H1 (cell line): ENCODE data around the gene SLC25A3. TPM values are rescaled to one million over a fixed set of nuclear protein-coding genes. Genes with fewer than 3 reads are reported as not detected.

Experiments used
- CTCF ChIA-PET: fragments of 300-600 bp; sonication (Branson Sonifier 250); formaldehyde crosslinking; loops from one replicate; lab custom pipeline; 2021; ENCODE audit not compliant: partially characterized antibody; lab: Charles Lee
- POLR2A ChIA-PET: fragments of 300-600 bp; sonication (Branson Sonifier 250); formaldehyde crosslinking; loops from one replicate; lab custom pipeline; 2021; ENCODE audit warnings: inconsistent platforms; ENCODE audit not compliant: partially characterized antibody; lab: Charles Lee
- DNase-seq, 2 experiments: peaks; one replicate each; pipeline versions ENCODE4 v3.0.0 to v3.0.0-alpha.2; 2010 to 2022; ENCODE audit warnings: low spot score in 2 of 2, low read depth in 1 of 2, mixed read lengths in 1 of 2
- FAIRE-seq: peaks from 2 replicates; lab custom pipeline; 2011; peaks lifted over from hg19 to GRCh38; lab: Jason Lieb, UNC
- H2AFZ ChIP-seq: 2 replicates; pipeline ENCODE4 v1.8.1; 2012; ENCODE audit warnings: low read length, inconsistent platforms
- H2AK5ac ChIP-seq: 2 replicates; pipeline ENCODE4 v1.6.1; 2013; ENCODE audit warnings: low read depth, low read length
- H2BK120ac ChIP-seq: replicated peaks from 2 replicates; pipeline ENCODE3; 2013; ENCODE audit warnings: low read depth, low read length, inconsistent platforms
- H2BK12ac ChIP-seq: 2 replicates; pipeline ENCODE4 v1.6.1; 2013; ENCODE audit warnings: low read depth, low read length
- H2BK15ac ChIP-seq: 2 replicates; pipeline ENCODE4 v1.6.1; 2013; ENCODE audit warnings: low read length
- H2BK20ac ChIP-seq: 2 replicates; pipeline ENCODE4 v1.6.1; 2013; ENCODE audit warnings: low read length
- H2BK5ac ChIP-seq: 2 replicates; pipeline ENCODE4 v1.6.1; 2013; ENCODE audit warnings: low read depth, low read length
- H3K14ac ChIP-seq: 2 replicates; pipeline ENCODE4 v1.6.1; 2013; ENCODE audit warnings: inconsistent platforms; ENCODE audit not compliant: insufficient read length
- H3K18ac ChIP-seq: 2 replicates; pipeline ENCODE4 v1.6.1; 2013; ENCODE audit warnings: low read length; ENCODE audit errors: extremely low read depth
- H3K23ac ChIP-seq: 2 replicates; pipeline ENCODE4 v1.6.1; 2013; ENCODE audit warnings: inconsistent platforms; ENCODE audit not compliant: insufficient read length
- H3K23me2 ChIP-seq: 2 replicates; pipeline ENCODE4 v1.6.1; 2013; ENCODE audit warnings: low read depth, low read length
- H3K27ac ChIP-seq: 2 replicates; pipeline ENCODE4 v1.6.1; 2011; ENCODE audit warnings: low read depth, low read length, inconsistent platforms
- H3K27me3 ChIP-seq, 4 experiments: replicated peaks in 1 of 4; 1 replicate in 1 of 4; 2 replicates in 3 of 4; pipeline versions ENCODE4 v1.6.1 to v1.8.1; 2011 to 2013; ENCODE audit warnings: low read length in 3 of 4, mild to moderate bottlenecking in 3 of 4, inconsistent platforms in 2 of 4, mixed read lengths in 2 of 4, moderate library complexity in 1 of 4; ENCODE audit not compliant: control insufficient read depth in 3 of 4, insufficient read depth in 3 of 4; ENCODE audit errors: extremely low read depth in 1 of 4
- H3K36me3 ChIP-seq, 4 experiments: 2 replicates each; pipeline versions ENCODE4 v1.6.1 to v1.8.1; 2011 to 2013; ENCODE audit warnings: mild to moderate bottlenecking in 4 of 4, low read length in 3 of 4, moderate library complexity in 2 of 4, control low read depth in 1 of 4, inconsistent platforms in 1 of 4; ENCODE audit not compliant: insufficient read depth in 4 of 4, control insufficient read depth in 2 of 4
- H3K4ac ChIP-seq: replicated peaks from 2 replicates; pipeline ENCODE3; 2013; ENCODE audit warnings: low read length, low read depth, mixed read lengths, inconsistent platforms; ENCODE audit not compliant: insufficient read length
- H3K4me1 ChIP-seq, 4 experiments: replicated peaks in 1 of 4; 1 replicate in 1 of 4; 2 replicates in 3 of 4; pipeline versions ENCODE4 v1.6.1 to v1.8.1; 2011 to 2013; ENCODE audit warnings: low read length in 3 of 4, inconsistent platforms in 2 of 4, mixed read lengths in 1 of 4; ENCODE audit not compliant: insufficient read depth in 4 of 4, control insufficient read depth in 3 of 4
- H3K4me2 ChIP-seq, 2 experiments: 2 replicates each; pipeline versions ENCODE4 v1.6.1 to v1.8.1; 2011 to 2013; ENCODE audit warnings: low read depth in 2 of 2, low read length in 2 of 2, control low read depth in 1 of 2, inconsistent platforms in 1 of 2, mild to moderate bottlenecking in 1 of 2; ENCODE audit not compliant: insufficient read depth in 1 of 2
- H3K4me3 ChIP-seq, 4 experiments: fragments of 200-600, 300-600 bp in 1 of 4; sonication (generic), shearing (Covaris generic), sonication (Bioruptor Twin) in 1 of 4; 2 replicates each; pipeline versions ENCODE4 v1.5.1 to v1.8.1; 2011 to 2016; ENCODE audit warnings: low read length in 4 of 4, low read depth in 3 of 4, control low read depth in 2 of 4, inconsistent platforms in 2 of 4, mild to moderate bottlenecking in 2 of 4, mixed read lengths in 1 of 4, moderate library complexity in 1 of 4; ENCODE audit not compliant: insufficient read depth in 2 of 4; ENCODE audit errors: extremely low read depth in 1 of 4
- H3K56ac ChIP-seq: replicated peaks from 2 replicates; pipeline ENCODE3; 2013; ENCODE audit warnings: low read depth, mild to moderate bottlenecking, mixed read lengths, low read length, inconsistent platforms; ENCODE audit not compliant: insufficient read length
- H3K79me1 ChIP-seq: 2 replicates; pipeline ENCODE4 v1.6.1; 2013; ENCODE audit warnings: low read depth, low read length, control low read depth
- H3K79me2 ChIP-seq, 2 experiments: 2 replicates each; pipeline versions ENCODE4 v1.6.1 to v1.8.1; 2012 to 2013; ENCODE audit warnings: low read length in 2 of 2, mild to moderate bottlenecking in 2 of 2, inconsistent platforms in 1 of 2; ENCODE audit not compliant: insufficient read depth in 2 of 2, control insufficient read depth in 1 of 2
- H3K9ac ChIP-seq, 4 experiments: replicated peaks in 1 of 4; 1 replicate in 1 of 4; 2 replicates in 3 of 4; pipeline versions ENCODE4 v1.6.1 to v1.8.1; 2011 to 2013; ENCODE audit warnings: low read depth in 3 of 4, low read length in 3 of 4, control low read depth in 2 of 4, mild to moderate bottlenecking in 2 of 4, moderate library complexity in 2 of 4, inconsistent platforms in 1 of 4; ENCODE audit errors: extremely low read depth in 1 of 4
- H3K9me3 ChIP-seq, 2 experiments: 2 replicates each; pipeline versions ENCODE4 v1.6.1 to v1.8.1; 2012 to 2013; ENCODE audit warnings: mild to moderate bottlenecking in 2 of 2, moderate library complexity in 2 of 2, control low read depth in 1 of 2, inconsistent platforms in 1 of 2, low read depth in 1 of 2, low read length in 1 of 2, mixed read lengths in 1 of 2; ENCODE audit not compliant: insufficient read depth in 2 of 2
- H4K20me1 ChIP-seq, 2 experiments: replicated peaks in 1 of 2; 2 replicates each; pipeline versions ENCODE3 to v1.8.1; 2011 to 2013; ENCODE audit warnings: inconsistent platforms in 2 of 2, low read length in 2 of 2, mild to moderate bottlenecking in 1 of 2; ENCODE audit not compliant: insufficient read depth in 2 of 2, control insufficient read depth in 1 of 2
- H4K5ac ChIP-seq: 2 replicates; pipeline ENCODE4 v1.6.1; 2013; ENCODE audit warnings: low read length, low read depth, mixed read lengths, inconsistent platforms; ENCODE audit not compliant: insufficient read length
- H4K8ac ChIP-seq: 2 replicates; pipeline ENCODE4 v1.8.0; 2013; ENCODE audit warnings: mild to moderate bottlenecking, moderate library complexity, low read length, inconsistent platforms; ENCODE audit not compliant: insufficient read depth; ENCODE audit errors: extremely low read depth
- H4K91ac ChIP-seq: replicated peaks from 2 replicates; pipeline ENCODE3; 2013; ENCODE audit warnings: low read length, mixed read lengths, inconsistent platforms; ENCODE audit not compliant: insufficient read length
- ASH2L ChIP-seq: fragments of 200-600, 300-600 bp; sonication (generic); IDR thresholded peaks from one replicate; pipeline ENCODE4 v1.7.1; 2017; ENCODE audit warnings: low read length
- CHD1 ChIP-seq: IDR thresholded peaks from 2 replicates; pipeline ENCODE4 v1.6.1; 2012; ENCODE audit warnings: low read depth, low read length, improper control_type of control experiment
- RXRA ChIP-seq: IDR thresholded peaks from 2 replicates; pipeline ENCODE4 v1.6.1; 2011; ENCODE audit warnings: low read depth, mild to moderate bottlenecking, low read length, moderate library complexity; ENCODE audit not compliant: insufficient read depth
- SP1 ChIP-seq: IDR thresholded peaks from 2 replicates; pipeline ENCODE4 v1.6.1; 2011; ENCODE audit warnings: low read depth, low read length
- WGBS, 2 experiments: shearing (Covaris generic) in 1 of 2; methylation state at CpG; one replicate each; pipeline versions ENCODE4 v1.1.6 to v1.1.7; 2013 to 2015; ENCODE audit warnings: low lambda C conversion rate in 2 of 2, mixed read lengths in 2 of 2, inconsistent platforms in 1 of 2, low coverage in 1 of 2, missing lambda C conversion rate in 1 of 2; ENCODE audit not compliant: insufficient replicate concordance in 2 of 2, insufficient coverage in 1 of 2, insufficient read length in 1 of 2; ENCODE audit errors: extremely low coverage in 1 of 2, missing lambda C conversion rate in 1 of 2; 5-methylcytosine and 5-hydroxymethylcytosine counted together
- polyA plus RNA-seq, 7 experiments: library from polyadenylated mRNA; depleted of rRNA in 3 of 7; stranded (reverse) in 5 of 7; unstranded in 2 of 7; fragments of >200 nt in 5 of 7; fragments of 200-250 nt in 2 of 7; gene quantifications; 1 replicate in 5 of 7; 2 replicates in 1 of 7; 4 replicates in 1 of 7; pipeline versions ENCODE4 v1.2.1 to v1.2.3, GENCODE V29; 2011 to 2013; ENCODE audit warnings: missing spikeins in 2 of 7, mixed read lengths in 2 of 7
- total RNA-seq: library from RNA; stranded (reverse); fragmentation: NEBNext Ultra II Directional; extraction: Animal tissue kit (Norgen Biotek cat#: 25700); gene quantifications from 2 replicates; pipeline ENCODE4 v1.2.1, GENCODE V29; 2021

Gene SLC25A3
- total and polyA plus RNA-seq, 2 of the 8 experiments (the other 6 are each of a cell fraction or from before 2014, with no cell fraction given) = 702 to 709 TPM

GRCh38 chr12:98559666-98560065 lies 33.8 kb upstream of the SLC25A3 start:
- Histone ChIP-seq H3K4me3 (no peak overlapping the region), H3K23me2 (no peaks in the 10 kb centered on the region), H3K9me3 (no peaks in the 10 kb centered on the region), H2BK12ac (no peak overlapping the region), H2AK5ac (no peak overlapping the region), H3K79me2 (no peaks in the 10 kb centered on the region), H2BK15ac (no peak overlapping the region), H3K27me3 (no peaks in the 10 kb centered on the region), H3K23ac (no peak overlapping the region), H3K27ac (no peak overlapping the region), H3K9ac (no peak overlapping the region), H3K79me1 (no peaks in the 10 kb centered on the region), H2BK20ac (no peak overlapping the region), H3K4ac (no peak overlapping the region), H2BK5ac (no peak overlapping the region), H3K36me3 (no peaks in the 10 kb centered on the region), H3K56ac (no peak overlapping the region), H4K91ac (no peak overlapping the region), H3K18ac (no peak overlapping the region), H4K20me1 (no peaks in the 10 kb centered on the region), H3K4me2 (no peak overlapping the region), H2BK120ac (no peak overlapping the region), H3K4me1 (no peaks in the 10 kb centered on the region), H4K5ac (no peak overlapping the region), H2AFZ (no peak overlapping the region), H3K14ac (no peak overlapping the region), H4K8ac (no peak overlapping the region)
- DNase-seq (no peak), FAIRE-seq (no peak)
- 0% methylated on average over 1 of the region's 1 CpG; no CpG with 5 or more reads in 1 of the 2 experiments for WGBS, 2 experiments
- CTCF ChIA-PET = interaction anchor here (1.5 kb wide), 1 partner anchor 9 kb away, joined by 5 read pairs; no protein-coding TSS in a partner anchor
- POLR2A ChIA-PET = interaction anchor here (1.5 kb wide), 1 partner anchor 35 kb away, joined by 5 read pairs; no protein-coding TSS in a partner anchor
- no peak for TF ChIP-seq SP1
- TF ChIP-seq ASH2L = no peak
- no peak for TF ChIP-seq RXRA
- no peak for TF ChIP-seq CHD1
